Midbrain (tissue), 1 donor: ENCODE data around the gene C16orf74.

Experiments used
- DNase-seq: peaks from one replicate; lab custom pipeline; 2025; lab: John Stamatoyannopoulos, UW

The C16orf74 gene

DNA sequence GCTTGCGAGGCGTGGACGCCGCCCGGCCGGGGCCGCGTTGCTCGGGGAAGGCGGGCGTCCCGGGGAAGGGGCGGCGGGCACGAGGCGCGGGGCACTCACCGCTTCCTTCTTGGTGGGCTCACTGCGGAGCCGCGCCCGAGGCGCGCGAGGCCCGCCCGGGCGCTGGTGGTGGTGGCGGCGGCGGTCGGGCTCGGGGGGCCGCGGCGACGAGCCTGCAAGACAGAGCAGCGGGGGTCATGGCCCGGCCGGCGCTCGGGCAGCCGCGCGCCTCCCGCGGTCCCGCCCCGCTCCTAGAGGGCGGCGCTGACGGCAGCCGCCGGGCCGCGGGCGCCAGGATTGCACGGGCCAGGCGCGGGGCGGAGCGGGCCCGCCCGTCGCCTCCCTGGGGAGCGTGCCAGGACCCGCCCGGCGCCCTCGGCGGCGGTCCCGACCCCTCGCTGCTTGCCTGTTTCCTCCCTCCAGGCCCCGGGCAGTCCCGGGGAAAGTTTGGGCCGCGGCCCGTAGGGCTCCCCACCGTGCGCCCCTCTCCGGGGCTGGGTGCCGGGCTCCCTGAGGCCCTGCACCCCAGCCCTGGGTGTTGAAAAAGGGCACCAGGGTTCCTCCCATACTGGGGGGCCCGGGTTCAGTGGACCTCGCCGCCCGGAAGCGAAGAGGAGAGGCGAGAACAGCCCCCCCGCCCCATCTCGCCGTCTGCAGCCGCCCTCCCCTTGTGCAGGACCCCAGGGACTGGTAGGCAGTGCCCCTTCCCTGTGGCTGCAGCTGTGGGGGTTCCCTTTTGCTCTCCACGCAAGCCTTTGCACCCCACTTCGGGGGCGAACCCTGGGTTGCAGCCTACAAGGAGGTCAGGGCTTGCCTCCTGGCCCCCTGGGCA, at the start of gene C16orf74:
TSS of gene C16orf74 (minus strand) at position 270 of the 871 bp plus-strand sequence. CDS start 15,879 bp downstream, outside the sequence.
- no peak for DNase-seq

- DNase-seq: no peak
Measured at GRCh38 chr16:85800321-85800669, 49.4 kb upstream of the C16orf74 start.

DNA sequence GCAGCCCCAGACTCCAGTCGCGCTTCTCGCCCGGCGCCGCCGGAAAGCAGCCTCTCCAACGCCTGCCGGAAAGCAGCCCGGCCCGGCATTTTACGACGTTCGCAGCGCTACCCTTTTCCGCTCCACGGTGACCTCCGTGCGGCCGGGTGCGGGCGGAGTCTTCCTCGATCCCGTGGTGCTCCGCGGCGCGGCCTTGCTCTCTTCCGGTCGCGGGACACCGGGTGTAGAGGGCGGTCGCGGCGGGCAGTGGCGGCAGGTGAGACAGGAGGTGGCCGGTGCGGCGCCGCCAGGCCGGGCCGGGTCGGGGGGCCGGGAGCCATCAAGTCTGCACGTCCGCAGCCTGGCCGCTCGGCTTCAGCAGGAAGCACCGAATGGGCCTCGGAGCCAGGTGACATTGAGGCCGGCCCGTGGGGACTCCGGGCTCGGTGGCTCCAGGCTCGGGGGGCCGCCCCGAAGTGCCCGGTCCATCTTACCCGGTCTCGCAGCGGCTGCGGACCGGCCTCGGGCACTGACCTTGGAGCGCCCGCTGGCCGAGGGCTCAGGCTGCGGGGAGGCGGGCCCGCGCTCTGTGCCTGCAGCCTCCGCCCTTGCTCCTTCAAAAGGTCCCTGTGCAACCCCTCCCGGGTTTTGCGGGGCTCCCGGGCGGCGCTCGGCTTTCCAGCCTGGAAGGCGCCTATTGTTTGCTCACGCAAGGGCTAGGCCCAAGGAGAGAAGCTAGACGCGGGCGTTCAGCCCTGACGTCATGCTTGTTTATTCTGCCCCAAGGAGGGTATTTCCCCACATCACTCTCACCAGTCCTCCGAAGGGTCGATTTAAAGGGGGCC, 48.8 kb upstream of the C16orf74 start, which contains the start of the genes COX4I1 and EMC8:
TSS of gene COX4I1 (plus strand) at position 199 of the 824 bp plus-strand sequence. CDS start 1,511 bp downstream, outside the sequence.
TSS of gene EMC8 (minus strand) at position 48 of the 824 bp plus-strand sequence. CDS start 249 bp downstream, outside the sequence.
- DNase-seq: peak; percentile 94

- no peak for DNase-seq
Measured at GRCh38 chr16:85798901-85799496, 48.1 kb upstream of the C16orf74 start.

DNA sequence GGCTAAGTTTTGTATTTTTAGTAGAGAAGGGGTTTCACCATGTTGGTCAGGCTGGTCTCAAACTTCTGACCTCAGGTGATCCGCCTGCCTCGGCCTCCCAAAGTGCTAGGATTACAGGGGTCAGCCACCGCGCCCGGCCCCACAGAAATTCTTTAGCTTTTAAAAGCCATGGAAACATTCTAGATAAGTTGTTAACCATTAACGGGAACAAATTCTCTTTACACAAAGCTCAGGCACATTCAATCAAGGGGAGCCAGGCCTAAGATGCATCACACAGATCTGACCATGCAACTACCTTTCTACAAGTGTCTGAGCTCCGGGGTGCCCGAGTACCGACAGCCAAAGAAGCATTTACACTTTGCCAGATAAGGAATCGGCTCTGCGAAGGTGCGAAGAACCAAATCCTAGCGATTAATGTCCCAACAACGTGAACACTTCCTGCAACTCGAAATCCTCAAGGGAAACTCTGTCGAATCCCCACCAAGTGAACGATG, 47.4 kb upstream of the C16orf74 start:
- DNase-seq: no peak

- DNase-seq: no peak
Measured at GRCh38 chr16:85796599-85796998, 45.7 kb upstream of the C16orf74 start.

DNA sequence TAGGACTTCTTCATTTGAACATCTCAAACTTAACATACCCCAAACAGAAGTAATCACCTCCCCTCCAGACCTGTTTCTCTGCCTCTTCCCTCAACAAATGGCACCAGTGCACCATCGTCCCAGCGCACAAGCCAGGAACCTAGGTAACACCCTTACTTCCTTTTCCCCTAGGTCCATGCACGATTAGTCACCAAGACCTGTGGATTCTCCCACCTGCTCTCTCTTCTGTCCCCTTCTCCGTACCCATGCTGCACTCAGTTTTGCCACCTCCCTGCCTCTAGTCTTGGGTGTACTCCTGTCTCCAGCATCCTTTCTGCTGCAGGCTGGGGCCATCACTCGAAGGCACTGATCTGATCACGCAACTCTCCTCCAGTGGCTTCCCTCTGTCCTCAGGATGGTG, 45.3 kb upstream of the C16orf74 start:
- DNase-seq: no peak

DNA sequence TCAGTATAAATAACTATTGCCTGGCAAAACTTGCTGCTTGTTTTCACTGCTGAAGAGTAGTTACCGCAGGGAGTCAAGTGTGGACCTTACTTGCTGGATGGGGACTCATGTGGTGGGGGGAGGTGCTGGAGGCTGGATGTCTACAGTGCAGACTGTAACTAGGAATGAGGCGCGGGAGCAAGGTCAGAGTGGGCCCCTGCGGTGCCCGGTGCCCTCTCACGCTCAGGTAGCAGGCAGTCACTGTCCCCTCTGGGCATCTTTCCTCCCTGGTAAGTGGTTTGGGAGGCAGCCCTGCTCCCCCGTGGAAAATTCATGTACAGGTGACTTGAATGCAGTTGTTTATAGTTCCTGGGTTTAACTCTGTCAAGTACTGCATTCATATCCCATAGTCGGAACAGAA, 43.8 kb upstream of the C16orf74 start:
- no peak for DNase-seq

GRCh38 chr16:85793662-85794298, 42.9 kb upstream of the C16orf74 start:
- no peak for DNase-seq

- no peak for DNase-seq
Measured at GRCh38 chr16:85789773-85790172, 38.9 kb upstream of the C16orf74 start.

- DNase-seq: no peak
Measured at GRCh38 chr16:85788819-85789218, 37.9 kb upstream of the C16orf74 start.

DNA sequence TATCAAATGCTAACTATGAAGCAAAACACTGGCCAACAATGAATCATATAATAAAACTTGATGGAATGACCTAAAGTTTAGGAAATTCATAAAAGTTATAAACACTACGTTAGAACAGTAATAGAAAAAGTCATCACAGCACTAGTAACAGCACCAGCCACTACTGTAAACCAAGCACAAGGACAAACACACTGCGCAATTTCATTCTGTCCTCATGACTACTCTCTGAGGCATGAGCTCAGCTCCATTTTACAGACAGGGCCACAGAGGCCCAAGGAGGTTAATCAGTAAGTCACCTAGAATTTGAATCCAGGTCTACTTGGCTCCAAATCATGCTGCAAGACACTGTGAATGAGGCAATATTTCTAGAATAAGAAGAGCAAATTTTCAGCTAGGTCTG, 35.0 kb upstream of the C16orf74 start:
- no peak for DNase-seq

DNA sequence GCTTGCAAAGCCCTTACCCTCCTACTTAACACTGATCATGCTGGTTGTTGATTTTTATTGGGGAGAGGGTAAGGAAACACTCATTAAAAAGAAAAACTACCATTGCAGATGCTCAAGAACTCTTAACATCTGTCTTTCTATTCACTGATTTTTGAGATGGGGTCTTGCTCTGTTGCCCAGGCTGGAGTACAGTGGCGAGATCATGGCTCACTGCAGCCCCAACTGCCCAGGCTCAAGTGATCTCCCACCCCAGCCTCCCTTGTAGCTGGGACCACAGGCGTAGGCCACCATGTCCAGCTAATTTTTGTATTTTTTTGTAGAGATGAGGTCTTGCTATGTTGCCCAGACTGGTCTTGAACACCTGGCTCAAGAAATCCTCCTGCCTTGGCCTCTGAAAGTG, 33.9 kb upstream of the C16orf74 start:
- no peak for DNase-seq

DNA sequence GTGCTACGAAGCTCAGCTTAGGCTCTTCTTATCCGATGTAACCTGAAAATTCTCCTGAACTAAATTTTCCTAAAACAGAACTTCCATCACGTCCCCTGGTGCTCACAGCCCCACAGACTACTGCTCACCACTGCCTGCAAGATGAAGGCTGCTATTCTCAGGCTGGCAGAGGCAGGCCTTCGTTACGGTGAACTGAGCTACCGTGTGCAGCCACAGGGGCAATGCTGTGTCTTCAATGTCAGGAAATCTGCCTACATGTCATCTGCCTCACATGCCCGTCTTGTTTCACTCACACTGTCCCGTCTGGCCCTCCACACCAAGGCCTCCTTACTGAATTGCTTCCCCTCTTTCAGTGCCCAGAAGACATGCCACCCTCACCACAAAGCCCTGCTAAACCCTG, 32.5 kb upstream of the C16orf74 start:
- no peak for DNase-seq

- no peak for DNase-seq
Measured at GRCh38 chr16:85782451-85782850, 31.6 kb upstream of the C16orf74 start.

DNA sequence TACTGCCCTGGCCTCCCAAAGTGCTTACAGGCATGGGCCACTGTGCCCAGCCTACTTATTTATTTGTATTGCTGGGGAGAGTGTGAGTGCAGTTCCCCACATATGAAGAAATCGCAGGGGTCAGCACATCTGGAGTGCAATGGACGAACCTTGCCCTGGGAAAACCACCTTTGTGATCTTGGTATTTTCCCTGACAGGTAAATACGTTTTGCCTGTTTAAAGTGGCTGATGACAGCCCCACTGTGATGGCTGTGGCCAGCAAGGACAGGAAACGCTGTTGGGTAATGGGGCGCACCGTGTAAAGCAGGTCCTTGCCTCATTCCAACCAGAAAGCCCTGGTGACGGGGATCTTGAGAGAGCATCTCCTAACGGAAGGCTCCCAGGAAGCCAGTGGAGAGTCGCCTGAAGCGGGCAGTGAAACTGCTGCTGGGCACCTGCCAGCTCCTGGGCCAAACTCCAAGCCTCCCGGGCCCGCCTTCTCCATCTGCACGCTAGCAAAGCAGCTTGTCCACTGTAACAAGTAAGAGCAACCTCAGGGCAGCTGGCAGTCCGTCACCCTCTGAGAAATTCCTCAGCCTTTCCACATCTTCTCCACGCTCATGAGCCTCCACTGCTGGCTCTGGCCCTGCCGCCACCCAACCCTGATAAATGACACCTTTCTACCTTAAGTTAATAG, 30.9 kb upstream of the C16orf74 start:
- DNase-seq: peak; percentile 61

DNA sequence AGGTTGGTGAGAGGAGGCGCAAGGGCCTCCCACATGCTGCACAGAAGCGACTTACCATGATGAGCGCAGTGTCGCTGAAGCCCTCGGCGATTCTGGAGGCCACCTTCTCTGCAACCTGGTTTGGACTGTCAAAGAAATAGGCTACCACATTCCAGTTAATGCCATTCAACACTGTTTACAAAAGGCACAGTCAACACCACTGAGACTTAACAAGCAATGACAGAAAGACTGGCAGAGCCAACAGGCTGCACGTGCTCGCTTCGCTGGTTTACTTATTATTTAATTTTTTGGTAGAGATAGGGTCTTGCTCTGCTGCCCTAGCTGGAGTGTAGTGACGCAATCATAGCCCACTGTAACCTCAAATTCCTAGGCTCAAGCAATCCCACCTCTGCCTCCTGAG, 30.3 kb upstream of the C16orf74 start:
- DNase-seq: no peak

- no peak for DNase-seq
Measured at GRCh38 chr16:85780281-85780680, 29.4 kb upstream of the C16orf74 start.

DNA sequence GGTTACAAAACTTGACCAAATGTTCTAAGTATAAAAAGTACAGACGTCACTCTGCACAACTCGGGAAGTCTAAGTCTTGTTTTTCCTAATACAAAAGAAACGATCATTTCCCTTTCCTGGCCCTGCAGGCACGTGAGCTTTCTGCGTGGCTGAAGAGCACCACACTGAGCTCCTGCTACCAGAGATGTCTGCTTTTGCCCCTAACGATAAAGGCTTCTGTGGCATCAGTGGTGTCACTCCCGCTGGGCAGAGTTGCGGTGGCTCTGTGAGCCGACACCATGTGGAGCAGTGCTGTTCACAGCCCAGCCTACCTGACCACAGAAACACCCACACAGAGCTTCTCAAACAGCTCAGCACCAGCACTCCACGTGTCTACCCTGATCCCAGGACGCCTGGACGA, 28.0 kb upstream of the C16orf74 start:
- DNase-seq: no peak

GRCh38 chr16:85777583-85778310, 26.9 kb upstream of the C16orf74 start:
- no peak for DNase-seq
